B cell (primary cell): ENCODE results near the gene PITRM1.

Experiments
- CTCF ChIP-seq: fragments of 200-600 bp; IDR thresholded peaks from one replicate; pipeline ENCODE4 v1.8.0; 2022; ENCODE audit warnings: antibody characterized with exemption, mild to moderate bottlenecking
- EZH2 ChIP-seq: IDR thresholded peaks from 2 replicates; pipeline ENCODE4 v1.6.1; 2012; ENCODE audit warnings: borderline replicate concordance, low read depth, mild to moderate bottlenecking, moderate library complexity, low read length; ENCODE audit not compliant: insufficient read depth, poor library complexity, severe bottlenecking

- TF ChIP-seq CTCF, result no peak
- TF ChIP-seq EZH2, result no peak
These were observed 37.8 kb upstream of the PITRM1 start for GRCh38 chr10:3210251-3210877.
